Coronary artery (tissue), 2 donors: Measurements from ENCODE around the gene C17orf78.

Source experiments
- DNase-seq: peaks from one replicate; pipeline ENCODE4 v3.0.0-alpha.2; 2017; ENCODE audit warnings: low spot score
- H3K27ac ChIP-seq, 2 donors: fragments of 200-600 bp; sonication (generic); one replicate each; pipeline ENCODE4 v1.5.1; 2016 to 2019
- H3K4me3 ChIP-seq: fragments of 200-600 bp; sonication (generic); 2 replicates; pipeline ENCODE4 v1.5.1; 2016; ENCODE audit warnings: mild to moderate bottlenecking, moderate library complexity
- CTCF ChIP-seq: fragments of 200-600 bp; sonication (generic); IDR thresholded peaks from one replicate; pipeline ENCODE4 v1.5.1; 2019; ENCODE audit warnings: antibody characterized with exemption

Gene C17orf78

GRCh38 chr17:37358098-37358829 is 17.5 kb upstream of the C17orf78 start:
- Histone ChIP-seq H3K4me3 (peak overlapping the region; percentile 89), H3K27ac (peak overlapping the region; percentile 88 to 92)
- TF ChIP-seq CTCF, result no peak
- DNase-seq, result peak; percentile 75

GRCh38 chr17:37358830-37359681 is 16.7 kb upstream of the C17orf78 start:
- peak; percentile 35 for TF ChIP-seq CTCF
- H3K27ac ChIP-seq, result peak overlapping the region; percentile 88 to 92

GRCh38 chr17:37359682-37360188 is 16.1 kb upstream of the C17orf78 start:
- DNase-seq, result no peak
- Histone ChIP-seq H3K27ac (peak overlapping the region; percentile 88 to 92), H3K4me3 (peak overlapping the region; percentile 89)
- no peak for TF ChIP-seq CTCF

More at GRCh38 chr17:37358830-37359681, 16.7 kb upstream of the C17orf78 start:
- peak overlapping the region; percentile 89 for H3K4me3 ChIP-seq
- peak; percentile 97 for DNase-seq

GRCh38 chr17:37360632-37361031 is 15.2 kb upstream of the C17orf78 start:
- Histone ChIP-seq H3K27ac (no peak overlapping the region), H3K4me3 (no peak overlapping the region)
- no peak for TF ChIP-seq CTCF
- no peak for DNase-seq

- Histone ChIP-seq H3K27ac (no peak overlapping the region), H3K4me3 (no peak overlapping the region)
- DNase-seq, result no peak
- no peak for TF ChIP-seq CTCF
Observed at GRCh38 chr17:37361543-37361942, 14.2 kb upstream of the C17orf78 start.

- TF ChIP-seq CTCF, result no peak
- no peak overlapping the region for H3K4me3 ChIP-seq
- H3K27ac ChIP-seq, result no peak overlapping the region
- no peak for DNase-seq
Observed at GRCh38 chr17:37365589-37365988, 10.2 kb upstream of the C17orf78 start.
